Ammon's horn (tissue), 1 donor: ENCODE results near the gene CHRNA4.
"Not testable (repeated sequence)": the region's sequence is repeated elsewhere in the genome, so short reads cannot be mapped to it uniquely, and the experiment has no call there.

Experiments
- DNase-seq: peaks from one replicate; pipeline ENCODE4 v3.0.0-alpha.2; 2016; ENCODE audit warnings: low spot score

Gene CHRNA4

GRCh38 chr20:63348828-63349515 lies 12.2 kb downstream of the CHRNA4 start:
- no peak for DNase-seq

- DNase-seq: no peak
Observed at GRCh38 chr20:63347950-63348827, 13.0 kb downstream of the CHRNA4 start.

- no peak for DNase-seq
Observed at GRCh38 chr20:63347081-63347741, 13.9 kb downstream of the CHRNA4 start.

GRCh38 chr20:63346131-63347080 lies 14.7 kb downstream of the CHRNA4 start:
- DNase-seq: no peak

- DNase-seq: no peak
Observed at GRCh38 chr20:63345328-63346100, 15.6 kb downstream of the CHRNA4 start.

GRCh38 chr20:63344616-63345327 lies 16.4 kb downstream of the CHRNA4 start:
- DNase-seq: no peak

GRCh38 chr20:63343460-63344445 lies 17.4 kb downstream of the CHRNA4 start:
- no peak for DNase-seq

GRCh38 chr20:63342561-63343459 lies 18.3 kb downstream of the CHRNA4 start:
- DNase-seq: peak; percentile 27

GRCh38 chr20:63340158-63340688 lies 20.9 kb downstream of the CHRNA4 start:
- DNase-seq: not testable (repeated sequence)

- DNase-seq: not testable (repeated sequence)
Observed at GRCh38 chr20:63339154-63340094, 21.7 kb downstream of the CHRNA4 start.

GRCh38 chr20:63337786-63338420 lies 23.2 kb downstream of the CHRNA4 start:
- DNase-seq: no peak

- no peak for DNase-seq
Observed at GRCh38 chr20:63336232-63336752, 24.9 kb downstream of the CHRNA4 start.

GRCh38 chr20:63335711-63336110 lies 25.4 kb downstream of the CHRNA4 start:
- DNase-seq: no peak

- not testable (repeated sequence) for DNase-seq
Observed at GRCh38 chr20:63335060-63335459, 26.1 kb downstream of the CHRNA4 start.

- DNase-seq: no peak
Observed at GRCh38 chr20:63334356-63334755, 26.8 kb downstream of the CHRNA4 start.
